ENCODE results near the gene KMO. TPM values are rescaled to one million over a fixed set of nuclear protein-coding genes. Genes with fewer than 3 reads are reported as not detected.

The KMO gene
- total and polyA plus RNA-seq, 8 donors, result 0.06 to 0.33 (median 0.18) TPM; not detected in 5

DNA sequence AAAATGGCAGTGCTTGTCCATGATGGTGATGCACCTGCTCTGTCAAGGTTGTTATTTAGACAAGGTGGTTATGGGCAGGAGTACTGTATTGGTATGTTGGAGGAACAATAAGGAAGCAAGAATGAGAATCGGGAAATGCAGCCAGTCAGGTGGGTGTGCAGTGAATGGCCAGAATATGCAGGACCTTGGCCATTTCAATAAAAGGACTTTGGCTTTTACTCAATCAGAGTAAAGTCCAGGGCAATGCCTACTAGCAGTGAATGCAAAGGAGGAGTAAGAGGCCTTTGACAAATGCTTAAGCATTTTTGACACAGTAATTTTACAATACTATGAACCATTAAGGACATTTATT lies 110.4 kb downstream of the KMO start:
- intact Hi-C loops (cut with DNase I; ENCODE audit: low total_unique reads), result no loop called here
- Histone ChIP-seq H3K36me3 (no peaks in the 10 kb centered on the region), H3K27ac (no peak overlapping the region), H3K9me3 (no peaks in the 10 kb centered on the region), H3K4me1 (peaks cover 4 to 31% (median 20%) of the 10 kb centered on the region in 4 donors), H3K4me3 (no peak overlapping the region), H3K27me3 (no peaks in the 10 kb centered on the region)
- TF ChIP-seq POLR2A (IDR thresholded peaks at IDR 0.05) (no peak), POLR2AphosphoS5 (IDR thresholded peaks at IDR 0.05) (no peak), EP300 (IDR thresholded peaks at IDR 0.05) (no peak)
- TF ChIP-seq, protein P1, sequence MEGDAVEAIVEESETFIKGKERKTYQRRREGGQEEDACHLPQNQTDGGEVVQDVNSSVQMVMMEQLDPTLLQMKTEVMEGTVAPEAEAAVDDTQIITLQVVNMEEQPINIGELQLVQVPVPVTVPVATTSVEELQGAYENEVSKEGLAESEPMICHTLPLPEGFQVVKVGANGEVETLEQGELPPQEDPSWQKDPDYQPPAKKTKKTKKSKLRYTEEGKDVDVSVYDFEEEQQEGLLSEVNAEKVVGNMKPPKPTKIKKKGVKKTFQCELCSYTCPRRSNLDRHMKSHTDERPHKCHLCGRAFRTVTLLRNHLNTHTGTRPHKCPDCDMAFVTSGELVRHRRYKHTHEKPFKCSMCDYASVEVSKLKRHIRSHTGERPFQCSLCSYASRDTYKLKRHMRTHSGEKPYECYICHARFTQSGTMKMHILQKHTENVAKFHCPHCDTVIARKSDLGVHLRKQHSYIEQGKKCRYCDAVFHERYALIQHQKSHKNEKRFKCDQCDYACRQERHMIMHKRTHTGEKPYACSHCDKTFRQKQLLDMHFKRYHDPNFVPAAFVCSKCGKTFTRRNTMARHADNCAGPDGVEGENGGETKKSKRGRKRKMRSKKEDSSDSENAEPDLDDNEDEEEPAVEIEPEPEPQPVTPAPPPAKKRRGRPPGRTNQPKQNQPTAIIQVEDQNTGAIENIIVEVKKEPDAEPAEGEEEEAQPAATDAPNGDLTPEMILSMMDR (IDR thresholded peaks at IDR 0.05), result no peak
- DNase-seq, result no peak
- 78 to 94% (median 92%) methylated on average over 1 of the region's 1 CpG for WGBS, 5 donors

DNA sequence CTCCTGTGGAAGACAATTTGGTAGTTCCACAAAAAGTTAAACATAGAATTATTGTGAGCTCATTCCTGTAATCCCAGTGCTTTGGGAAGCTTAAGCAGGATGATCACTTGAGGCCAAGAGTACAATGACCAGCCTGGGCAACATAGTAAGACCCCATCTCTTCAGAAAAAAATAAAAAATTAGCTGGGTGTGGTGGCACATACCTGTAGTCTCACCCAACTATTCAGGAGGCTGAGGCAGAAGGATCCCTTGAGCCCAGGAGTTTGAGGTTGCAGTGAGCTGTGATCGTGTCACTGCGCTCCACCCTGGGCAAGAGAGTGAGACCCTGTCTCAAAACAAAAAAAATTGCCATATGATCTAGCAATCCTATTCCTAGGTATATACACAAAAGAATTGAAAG lies 112.1 kb downstream of the KMO start:
- no peaks in the 10 kb centered on the region for H3K36me3 ChIP-seq

DNA sequence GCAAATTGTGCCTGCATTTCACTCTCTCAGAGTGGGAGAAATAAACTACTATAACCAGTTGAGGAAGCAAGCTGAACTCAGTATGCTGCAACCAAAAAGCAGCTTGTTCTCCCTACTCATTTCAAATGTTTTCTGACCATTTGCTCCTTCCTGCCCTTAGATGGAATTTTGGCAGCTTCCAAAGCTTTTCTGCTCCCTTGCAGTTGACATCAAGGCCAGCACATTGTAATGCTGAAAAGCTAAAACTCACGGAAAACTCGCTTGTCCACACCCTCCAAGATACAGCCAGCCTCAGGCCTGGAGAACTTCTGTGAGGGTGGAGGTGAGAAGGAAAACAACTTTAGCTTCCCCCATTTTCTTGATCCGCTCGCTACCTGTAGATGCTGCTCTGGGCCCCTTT lies 113.0 kb downstream of the KMO start:
- TF ChIP-seq EP300 (IDR thresholded peaks at IDR 0.05) (no peak), POLR2AphosphoS5 (IDR thresholded peaks at IDR 0.05) (no peak)
- intact Hi-C loops (cut with DNase I; ENCODE audit: low total_unique reads), result no loop called here
- 59 to 80% (median 67%) methylated on average over 4 of the region's 4 CpGs for WGBS, 5 donors
- H3K4me3 ChIP-seq, result no peak overlapping the region
- H3K4me1 ChIP-seq, result peaks cover 0 to 11% (median 7%) of the 10 kb centered on the region in 4 donors
- no peaks in the 10 kb centered on the region for H3K36me3 ChIP-seq
- H3K27me3 ChIP-seq, result no peaks in the 10 kb centered on the region
- H3K9me3 ChIP-seq, result no peaks in the 10 kb centered on the region
- DNase-seq, result no peak
- no peak overlapping the region for H3K27ac ChIP-seq

More for the DNA sequence above, 112.1 kb downstream of the KMO start:
- H3K27ac ChIP-seq, result no peak overlapping the region
- H3K4me3 ChIP-seq, result no peak overlapping the region
- TF ChIP-seq EP300 (IDR thresholded peaks at IDR 0.05) (no peak), POLR2A (IDR thresholded peaks at IDR 0.05) (no peak), POLR2AphosphoS5 (IDR thresholded peaks at IDR 0.05) (no peak)
- TF ChIP-seq, protein P1 (IDR thresholded peaks at IDR 0.05), result no peak
- intact Hi-C loops (cut with DNase I; ENCODE audit: low total_unique reads), result no loop called here
- H3K9me3 ChIP-seq, result no peaks in the 10 kb centered on the region
- H3K27me3 ChIP-seq, result no peaks in the 10 kb centered on the region
- DNase-seq, result no peak
- WGBS, 5 donors, result 87 to 100% (median 95%) methylated on average over 2 of the region's 2 CpGs
- H3K4me1 ChIP-seq, result peaks cover 0 to 14% (median 7%) of the 10 kb centered on the region in 4 donors

Other genes starting within 250 kb of the KMO start
- gene RGS7, start 175.2 kb upstream of the KMO start, total RNA-seq, result 1 to 10 TPM in 3 of 5 donors, not detected in 2; 1.8 to 2.9 (median 2.2) TPM
- gene RGS7, start 175.2 kb upstream of the KMO start, polyA plus RNA-seq, result 1 to 10 TPM in 1 of 3 donors, under 1 TPM in 2; 0.23 to 2.0 (median 0.68) TPM
- gene FH, start 12.6 kb upstream of the KMO start, total RNA-seq, result 10 to 100 TPM in 4 of 5 donors, 1 to 10 TPM in 1; 9.9 to 71.0 (median 36.4) TPM
- 10 to 100 TPM; 45.3 to 52.5 (median 51.5) TPM for gene FH, start 12.6 kb upstream of the KMO start, polyA plus RNA-seq
- gene CHML, start 108.0 kb downstream of the KMO start, total RNA-seq, result 10 to 100 TPM in 2 of 5 donors, 1 to 10 TPM in 3; 2.3 to 26.4 (median 5.5) TPM
- 1 to 10 TPM; 1.1 to 1.7 (median 1.7) TPM for gene CHML, start 108.0 kb downstream of the KMO start, polyA plus RNA-seq
- gene OPN3, start 108.0 kb downstream of the KMO start, total RNA-seq, result 10 to 100 TPM in 1 of 5 donors, 1 to 10 TPM in 3, not detected in 1; 1.8 to 11.7 (median 7.6) TPM
- gene OPN3, start 108.0 kb downstream of the KMO start, polyA plus RNA-seq, result 10 to 100 TPM in 1 of 3 donors, 1 to 10 TPM in 2; 5.8 to 15.1 (median 8.1) TPM
- gene WDR64, start 119.9 kb downstream of the KMO start, total RNA-seq, result not detected
- under 1 TPM in 1 of 3 donors, not detected in 2; 0.61 TPM for gene WDR64, start 119.9 kb downstream of the KMO start, polyA plus RNA-seq